IMR-90 (cell line): Measurements from ENCODE around the gene CACNG5. TPM values are rescaled to one million over a fixed set of nuclear protein-coding genes. Genes with fewer than 3 reads are reported as not detected.

Source experiments
- ATAC-seq: fragments of 200-7000 bp; cut with Tn5 transposase; 2 replicates; pipeline ENCODE4 v1.9.1; 2020; ENCODE audit warnings: low read depth, mild to moderate bottlenecking, moderate library complexity
- BruUV-seq: library from RNA; stranded (reverse); fragments of 400-500 nt; replicated peaks from 2 replicates; lab custom pipeline; 2021; lab: Mats Ljungman, UMichigan
- CTCF ChIA-PET: fragments of 300-600 bp; formaldehyde crosslinking; extraction: SDS; loops from one replicate; lab custom pipeline; 2021; ENCODE audit warnings: antibody characterized with exemption; lab: Yijun Ruan, JAX
- POLR2A ChIA-PET: fragments of 300-600 bp; sonication (Branson Sonifier 250); formaldehyde crosslinking; loops from one replicate; lab custom pipeline; 2022; ENCODE audit warnings: antibody characterized with exemption; ENCODE audit not compliant: unreplicated experiment; lab: Charles Lee
- DNase-seq: peaks from one replicate; pipeline ENCODE4 v3.0.0; 2013
- H2AFZ ChIP-seq: replicated peaks from 2 replicates; pipeline ENCODE3; 2013; ENCODE audit warnings: low read length, mild to moderate bottlenecking; ENCODE audit not compliant: poor library complexity
- H2AK5ac ChIP-seq: 2 replicates; pipeline ENCODE4 v1.6.1; 2013; ENCODE audit warnings: low read depth, low read length, inconsistent platforms
- H2AK9ac ChIP-seq: replicated peaks from 2 replicates; pipeline ENCODE3; 2013; ENCODE audit warnings: mild to moderate bottlenecking, low read depth, low read length, moderate library complexity; ENCODE audit not compliant: poor library complexity
- H2BK120ac ChIP-seq: 2 replicates; pipeline ENCODE4 v1.6.1; 2013; ENCODE audit warnings: low read depth, low read length, inconsistent platforms
- H2BK15ac ChIP-seq: 3 replicates; pipeline ENCODE4 v1.6.1; 2013; ENCODE audit warnings: low read depth, low read length, inconsistent platforms
- H2BK20ac ChIP-seq: 2 replicates; pipeline ENCODE4 v1.6.1; 2013; ENCODE audit warnings: low read depth, mild to moderate bottlenecking, inconsistent platforms, low read length, moderate library complexity
- H2BK5ac ChIP-seq: 2 replicates; pipeline ENCODE4 v1.6.1; 2013; ENCODE audit warnings: mild to moderate bottlenecking, low read depth, low read length, inconsistent platforms; ENCODE audit not compliant: poor library complexity, severe bottlenecking
- H3K14ac ChIP-seq: replicated peaks from 2 replicates; pipeline ENCODE4 v1.6.1; 2013; ENCODE audit warnings: low read depth, low read length, inconsistent platforms
- H3K18ac ChIP-seq: 2 replicates; pipeline ENCODE4 v1.6.1; 2013; ENCODE audit warnings: low read depth, low read length, control low read depth
- H3K23ac ChIP-seq: 2 replicates; pipeline ENCODE4 v1.6.1; 2013; ENCODE audit warnings: low read depth, low read length, inconsistent platforms
- H3K27ac ChIP-seq: 2 replicates; pipeline ENCODE4 v1.5.1; 2013; ENCODE audit warnings: mild to moderate bottlenecking, control low read depth, low read length; ENCODE audit not compliant: insufficient read depth
- H3K27me3 ChIP-seq: 2 replicates; pipeline ENCODE4 v1.6.1; 2013; ENCODE audit warnings: low read length; ENCODE audit not compliant: control insufficient read depth, insufficient read depth
- H3K36me3 ChIP-seq: 2 replicates; pipeline ENCODE4 v1.6.1; 2013; ENCODE audit warnings: low read length, mixed read lengths; ENCODE audit not compliant: control insufficient read depth, insufficient read depth
- H3K4ac ChIP-seq: 2 replicates; pipeline ENCODE4 v1.6.1; 2013; ENCODE audit warnings: low read depth, low read length, inconsistent platforms
- H3K4me1 ChIP-seq: 2 replicates; pipeline ENCODE4 v1.6.1; 2013; ENCODE audit warnings: low read length, mixed read lengths; ENCODE audit not compliant: control insufficient read depth, insufficient read depth
- H3K4me2 ChIP-seq: 2 replicates; pipeline ENCODE4 v1.6.1; 2013; ENCODE audit warnings: low read depth, mild to moderate bottlenecking, control low read depth, low read length, moderate library complexity
- H3K4me3 ChIP-seq: 2 replicates; pipeline ENCODE4 v1.5.1; 2013; ENCODE audit warnings: low read depth, mild to moderate bottlenecking, control low read depth, low read length, moderate library complexity; ENCODE audit not compliant: insufficient read depth
- H3K56ac ChIP-seq: 2 replicates; pipeline ENCODE4 v1.6.1; 2013; ENCODE audit warnings: low read length, inconsistent platforms; ENCODE audit not compliant: insufficient read depth; ENCODE audit errors: extremely low read depth
- H3K79me1 ChIP-seq, 2 experiments: 2 replicates each; pipeline ENCODE4 v1.6.1; 2013; ENCODE audit warnings: low read length in 2 of 2, inconsistent platforms in 1 of 2, low read depth in 1 of 2
- H3K9ac ChIP-seq: 2 replicates; pipeline ENCODE4 v1.6.1; 2013; ENCODE audit warnings: low read depth, low read length, control low read depth
- H3K9me1 ChIP-seq: 2 replicates; pipeline ENCODE4 v1.6.1; 2013; ENCODE audit warnings: low read length, inconsistent platforms; ENCODE audit not compliant: insufficient read depth
- H3K9me3 ChIP-seq: 2 replicates; pipeline ENCODE4 v1.6.1; 2013; ENCODE audit warnings: low read length; ENCODE audit not compliant: control insufficient read depth, insufficient read depth
- H4K20me1 ChIP-seq: 2 replicates; pipeline ENCODE4 v1.6.1; 2013; ENCODE audit warnings: low read length, inconsistent platforms; ENCODE audit not compliant: insufficient read depth
- H4K5ac ChIP-seq: 2 replicates; pipeline ENCODE4 v1.6.1; 2013; ENCODE audit warnings: mild to moderate bottlenecking, low read depth, low read length, control low read depth
- H4K8ac ChIP-seq, 2 experiments: 2 replicates each; pipeline ENCODE4 v1.6.1; 2013; ENCODE audit warnings: low read depth in 2 of 2, low read length in 2 of 2, control low read depth in 1 of 2, inconsistent platforms in 1 of 2
- H4K91ac ChIP-seq: 2 replicates; pipeline ENCODE4 v1.6.1; 2013; ENCODE audit warnings: low read depth, low read length, inconsistent platforms; ENCODE audit not compliant: insufficient read depth
- CEBPB ChIP-seq: IDR thresholded peaks from 2 replicates; pipeline ENCODE4 v1.6.1; 2012; ENCODE audit warnings: low read depth, low read length, improper control_type of control experiment
- CHD1 ChIP-seq: IDR thresholded peaks from 2 replicates; pipeline ENCODE4 v1.6.1; 2012; ENCODE audit warnings: low read depth, low read length, improper control_type of control experiment
- MAFK ChIP-seq: IDR thresholded peaks from 2 replicates; pipeline ENCODE4 v1.6.1; 2012; ENCODE audit warnings: low read depth, low read length, improper control_type of control experiment
- POLR2A ChIP-seq: IDR thresholded peaks from 2 replicates; pipeline ENCODE4 v1.6.1; 2012; ENCODE audit warnings: mild to moderate bottlenecking, low read depth, low read length
- SMC3 ChIP-seq: fragments of 150-350 bp; IDR thresholded peaks from 2 replicates; pipeline ENCODE4 v1.6.1; 2016; ENCODE audit warnings: low read depth, mild to moderate bottlenecking, antibody characterized with exemption, low read length, moderate library complexity
- WGBS, 2 experiments: methylation state at CpG; one replicate each; pipeline versions ENCODE4 v1.1.5 to v1.1.7; 2013; ENCODE audit warnings: missing lambda C conversion rate in 2 of 2; ENCODE audit not compliant: insufficient read length in 1 of 2; ENCODE audit errors: extremely low coverage in 2 of 2; 5-methylcytosine and 5-hydroxymethylcytosine counted together
- dilution Hi-C: fragments of 300-500 bp; cut with HindIII; formaldehyde crosslinking; loops from one replicate; pipeline ENCODE4 v1.14.3; 2018; ENCODE audit warnings: low sequenced_read_pairs; ENCODE audit not compliant: unreplicated experiment
- in situ Hi-C: fragments of 300-500 bp; cut with MboI; formaldehyde crosslinking; loops from 3 replicates; pipeline ENCODE4 v1.14.3; 2019; ENCODE audit warnings: low sequenced_read_pairs, inconsistent platforms, mixed read lengths
- intact Hi-C: fragments of 100-400 bp; cut with micrococcal nuclease; formaldehyde crosslinking; loops from 2 replicates; pipeline ENCODE4 v1.10.0; 2022
- polyA plus RNA-seq, 3 experiments: library from polyadenylated mRNA; depleted of rRNA; stranded (reverse); fragments of >200 nt; gene quantifications; 2 replicates each; pipeline ENCODE4 v1.2.3, GENCODE V29; 2012; ENCODE audit warnings: low replicate concordance in 1 of 3
- total RNA-seq: library from RNA; depleted of rRNA; stranded (reverse); fragments of >200 nt; gene quantifications from 2 replicates; pipeline ENCODE4 v1.2.3, GENCODE V29; 2012
- TF ChIP-seq, protein P1 (sequence below): fragments of 150-350 bp; IDR thresholded peaks from 2 replicates; pipeline ENCODE4 v1.6.1; 2017; ENCODE audit warnings: mild to moderate bottlenecking, antibody characterized with exemption, low read length, low read depth
- TF ChIP-seq, protein P2 (sequence below): fragments of 150-350 bp; IDR thresholded peaks from 2 replicates; pipeline ENCODE4 v1.6.1; 2016; ENCODE audit warnings: low read depth, mild to moderate bottlenecking, low read length, moderate library complexity, borderline replicate concordance

CACNG5 gene
- total and polyA plus RNA-seq, 2 of the 4 experiments (the other 2 are of a cell fraction), result not detected

DNA sequence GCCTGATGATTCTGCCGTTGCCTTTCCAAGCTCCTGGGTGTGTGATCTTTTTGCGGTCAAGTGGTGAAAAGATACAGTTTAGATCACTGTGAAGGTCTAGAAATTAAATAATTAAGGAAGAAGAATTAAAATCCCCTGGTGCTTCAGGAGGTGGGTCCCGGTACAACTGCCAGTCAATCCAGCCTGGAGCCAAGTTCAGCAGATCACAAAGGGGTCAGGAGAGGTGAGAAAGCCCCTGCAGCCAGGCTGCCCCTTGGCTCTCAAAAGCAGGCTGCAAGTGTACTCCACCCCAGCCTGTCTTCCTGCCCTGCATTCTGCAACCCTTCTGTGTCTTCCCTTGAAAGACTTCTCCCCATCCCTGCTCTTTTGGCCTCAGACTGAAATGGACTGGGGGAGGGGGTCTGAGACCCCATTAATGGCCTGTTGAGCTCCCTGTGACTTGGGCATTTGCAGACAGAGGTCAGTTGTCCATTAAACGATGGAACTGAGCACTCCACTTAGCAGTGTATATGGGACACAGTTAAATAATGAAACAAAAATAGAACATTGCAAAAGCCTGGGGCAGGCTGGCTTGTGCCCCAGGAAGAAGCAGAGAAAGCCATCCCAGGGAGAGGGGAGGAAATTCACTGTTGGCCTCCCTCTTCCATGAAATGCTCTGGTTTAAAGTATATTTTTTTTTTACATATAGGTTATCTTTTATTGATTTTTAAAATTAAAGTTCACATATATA is 15.1 kb downstream of the CACNG5 start:
- dilution Hi-C loops, result no loop called here
- peaks cover 6% of the 10 kb centered on the region for H3K27me3 ChIP-seq
- no peak for TF ChIP-seq POLR2A
- TF ChIP-seq MAFK, result no peak
- TF ChIP-seq, protein P1, sequence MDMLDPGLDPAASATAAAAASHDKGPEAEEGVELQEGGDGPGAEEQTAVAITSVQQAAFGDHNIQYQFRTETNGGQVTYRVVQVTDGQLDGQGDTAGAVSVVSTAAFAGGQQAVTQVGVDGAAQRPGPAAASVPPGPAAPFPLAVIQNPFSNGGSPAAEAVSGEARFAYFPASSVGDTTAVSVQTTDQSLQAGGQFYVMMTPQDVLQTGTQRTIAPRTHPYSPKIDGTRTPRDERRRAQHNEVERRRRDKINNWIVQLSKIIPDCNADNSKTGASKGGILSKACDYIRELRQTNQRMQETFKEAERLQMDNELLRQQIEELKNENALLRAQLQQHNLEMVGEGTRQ, result no peak
- TF ChIP-seq, protein P2, sequence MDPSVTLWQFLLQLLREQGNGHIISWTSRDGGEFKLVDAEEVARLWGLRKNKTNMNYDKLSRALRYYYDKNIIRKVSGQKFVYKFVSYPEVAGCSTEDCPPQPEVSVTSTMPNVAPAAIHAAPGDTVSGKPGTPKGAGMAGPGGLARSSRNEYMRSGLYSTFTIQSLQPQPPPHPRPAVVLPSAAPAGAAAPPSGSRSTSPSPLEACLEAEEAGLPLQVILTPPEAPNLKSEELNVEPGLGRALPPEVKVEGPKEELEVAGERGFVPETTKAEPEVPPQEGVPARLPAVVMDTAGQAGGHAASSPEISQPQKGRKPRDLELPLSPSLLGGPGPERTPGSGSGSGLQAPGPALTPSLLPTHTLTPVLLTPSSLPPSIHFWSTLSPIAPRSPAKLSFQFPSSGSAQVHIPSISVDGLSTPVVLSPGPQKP, result no peak
- TF ChIP-seq SMC3, result no peak
- no peak for TF ChIP-seq CHD1
- TF ChIP-seq CEBPB, result no peak

More for the DNA sequence above, 15.1 kb downstream of the CACNG5 start:
- Histone ChIP-seq H2AFZ (no peak overlapping the region), H3K14ac (no peak overlapping the region), H3K4ac (no peak overlapping the region), H4K20me1 (no peaks in the 10 kb centered on the region; the same call in 1 of the 2 replicates), H4K91ac (no peak overlapping the region), H3K9ac (no peak overlapping the region), H3K4me3 (no peak overlapping the region), H2BK5ac (no peak overlapping the region), H3K4me1 (no peaks in the 10 kb centered on the region), H4K5ac (no peak overlapping the region), H3K79me1 (no peaks in the 10 kb centered on the region), H3K9me3 (no peaks in the 10 kb centered on the region), H3K18ac (no peak overlapping the region), H3K27ac (no peak overlapping the region), H4K8ac (no peak overlapping the region), H2BK120ac (no peak overlapping the region), H3K56ac (no peak overlapping the region), H3K23ac (no peak overlapping the region), H3K4me2 (no peak overlapping the region), H3K9me1 (no peaks in the 10 kb centered on the region), H2BK15ac (no peak overlapping the region), H2BK20ac (no peak overlapping the region), H3K36me3 (no peaks in the 10 kb centered on the region), H2AK5ac (no peak overlapping the region), H2AK9ac (no peak overlapping the region)
- POLR2A ChIA-PET, result no interaction called here
- 33% methylated on average over 1 of the region's 4 CpGs; no CpG with 5 or more reads in 1 of the 2 experiments for WGBS, 2 experiments
- ATAC-seq (no peak), DNase-seq (no peak)
- BruUV-seq, result no TSS peak
- in situ Hi-C loops (no loop called here), intact Hi-C loops (loop anchor here (10.0 kb wide), 1 partner anchor 1095 kb away; no protein-coding TSS in a partner anchor)
- CTCF ChIA-PET, result no interaction called here
